Ishikawa (cell line): ENCODE results near the gene DERA.

Source experiments
- CEBPB ChIP-seq: IDR thresholded peaks from 2 replicates; pipeline ENCODE4 v1.6.1; 2012
- CREB1 ChIP-seq: IDR thresholded peaks from 2 replicates; pipeline ENCODE4 v1.6.1; 2012; ENCODE audit warnings: low read depth
- EGR1 ChIP-seq: IDR thresholded peaks from 2 replicates; pipeline ENCODE4 v1.6.1; 2012
- EP300 ChIP-seq: IDR thresholded peaks from 2 replicates; pipeline ENCODE4 v1.6.1; 2012; ENCODE audit warnings: borderline replicate concordance
- FOXM1 ChIP-seq: IDR thresholded peaks from 2 replicates; pipeline ENCODE4 v1.6.1; 2012; ENCODE audit warnings: low read depth, borderline replicate concordance
- MAX ChIP-seq: IDR thresholded peaks from 2 replicates; pipeline ENCODE4 v1.6.1; 2012
- NFIC ChIP-seq: IDR thresholded peaks from 2 replicates; pipeline ENCODE4 v1.6.1; 2012
- RAD21 ChIP-seq: IDR thresholded peaks from 2 replicates; pipeline ENCODE4 v1.6.1; 2012; ENCODE audit warnings: low read depth
- REST ChIP-seq: IDR thresholded peaks from 2 replicates; pipeline ENCODE4 v1.6.1; 2012; ENCODE audit warnings: low read depth, mild to moderate bottlenecking
- TAF1 ChIP-seq: IDR thresholded peaks from 2 replicates; pipeline ENCODE4 v1.6.1; 2012; ENCODE audit warnings: low read depth, mild to moderate bottlenecking
- TCF12 ChIP-seq: IDR thresholded peaks from 2 replicates; pipeline ENCODE4 v1.6.1; 2012; ENCODE audit warnings: low read depth
- TEAD4 ChIP-seq: IDR thresholded peaks from 2 replicates; pipeline ENCODE4 v1.6.1; 2012
- USF1 ChIP-seq: IDR thresholded peaks from 2 replicates; pipeline ENCODE4 v1.6.1; 2012
- YY1 ChIP-seq: IDR thresholded peaks from 2 replicates; pipeline ENCODE4 v1.6.1; 2012; ENCODE audit warnings: low read depth
- ZBTB7A ChIP-seq: IDR thresholded peaks from 2 replicates; pipeline ENCODE4 v1.6.1; 2012; ENCODE audit warnings: low read depth

The DERA gene

GRCh38 chr12:15972894-15973293 is 61.8 kb downstream of the DERA start:
- TF ChIP-seq MAX (no peak), CREB1 (no peak), TEAD4 (no peak), USF1 (no peak), ZBTB7A (no peak), TAF1 (no peak), CEBPB (no peak), EGR1 (no peak), YY1 (no peak), TCF12 (no peak), EP300 (no peak), NFIC (no peak)

GRCh38 chr12:15977999-15978951 is 67.1 kb downstream of the DERA start:
- TF ChIP-seq NFIC (no peak), YY1 (no peak), TEAD4 (peak; percentile 83), EGR1 (no peak), REST (no peak), CREB1 (no peak), RAD21 (no peak), CEBPB (no peak), ZBTB7A (no peak), USF1 (no peak), EP300 (peak; percentile 63; the same call in 1 of the 2 replicates), TCF12 (peak; percentile 53), FOXM1 (peak; percentile 38; the same call in 1 of the 2 replicates), TAF1 (no peak), MAX (0 out of 2 replicates have a peak, but pooled peaks have one; percentile 32)

GRCh38 chr12:15979096-15980092 is 68.3 kb downstream of the DERA start:
- TF ChIP-seq TCF12, result no peak
- TF ChIP-seq RAD21, result peak; percentile 45

GRCh38 chr12:15982071-15982470 is 70.9 kb downstream of the DERA start:
- no peak for TF ChIP-seq EP300
- TF ChIP-seq NFIC, result no peak
- TF ChIP-seq TCF12, result no peak
- TF ChIP-seq TAF1, result no peak
- no peak for TF ChIP-seq CEBPB
- no peak for TF ChIP-seq RAD21
- TF ChIP-seq CREB1, result no peak
- TF ChIP-seq USF1, result no peak
- no peak for TF ChIP-seq TEAD4
- TF ChIP-seq FOXM1, result no peak
- TF ChIP-seq REST, result no peak
- TF ChIP-seq ZBTB7A, result no peak
